CD4-positive, alpha-beta T cell treated with Interleukin-2 at 100 ng/mL for 4 hours (primary cell): ENCODE data around the gene SPTBN1.

Source experiments
- DNase-seq: peaks from one replicate; pipeline ENCODE4 v3.0.0-alpha.2; 2020; ENCODE audit warnings: low spot score

SPTBN1 gene

DNA sequence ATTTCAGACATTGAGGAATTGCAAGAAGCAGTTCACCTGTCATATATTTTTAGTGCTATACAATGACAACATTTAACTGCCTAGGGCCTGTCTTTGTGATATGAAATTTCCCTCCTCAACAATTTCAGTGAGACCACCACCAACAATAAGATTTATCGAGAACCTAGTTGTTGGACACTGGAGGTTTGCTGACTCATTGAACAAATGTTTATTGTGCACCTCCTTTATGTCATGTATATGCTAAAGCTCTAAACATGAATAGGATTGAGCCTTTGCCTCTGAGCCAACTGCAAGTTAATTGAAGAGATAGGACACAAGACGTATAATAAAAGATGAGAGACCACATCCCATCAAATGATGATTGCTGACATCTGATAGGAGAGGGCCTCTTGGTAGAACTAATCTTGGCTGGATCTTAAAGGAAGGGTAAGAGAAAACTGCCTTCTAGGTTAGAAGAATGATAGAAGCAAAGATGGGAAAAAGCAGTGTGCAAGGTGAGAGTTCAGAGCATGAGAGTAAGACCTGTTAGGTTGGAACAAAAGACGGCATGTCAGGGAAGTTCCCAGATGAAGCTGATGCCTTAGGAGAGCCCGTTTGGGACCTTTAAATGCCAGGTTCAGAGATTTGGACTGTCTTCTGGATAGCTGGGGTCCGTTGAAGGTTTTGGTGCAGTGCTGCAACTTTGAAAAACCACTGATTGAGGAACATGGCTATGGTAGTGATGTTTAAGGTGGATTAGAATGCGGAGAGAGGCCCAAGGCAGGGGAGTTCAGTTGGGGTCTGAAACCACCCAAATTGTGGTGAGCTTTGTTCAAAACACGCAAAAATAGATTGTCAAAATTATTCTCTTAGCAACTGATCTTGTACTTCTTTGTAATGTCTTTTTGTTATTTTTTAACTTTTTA, 134.3 kb downstream of the SPTBN1 start:
- DNase-seq = no peak

DNA sequence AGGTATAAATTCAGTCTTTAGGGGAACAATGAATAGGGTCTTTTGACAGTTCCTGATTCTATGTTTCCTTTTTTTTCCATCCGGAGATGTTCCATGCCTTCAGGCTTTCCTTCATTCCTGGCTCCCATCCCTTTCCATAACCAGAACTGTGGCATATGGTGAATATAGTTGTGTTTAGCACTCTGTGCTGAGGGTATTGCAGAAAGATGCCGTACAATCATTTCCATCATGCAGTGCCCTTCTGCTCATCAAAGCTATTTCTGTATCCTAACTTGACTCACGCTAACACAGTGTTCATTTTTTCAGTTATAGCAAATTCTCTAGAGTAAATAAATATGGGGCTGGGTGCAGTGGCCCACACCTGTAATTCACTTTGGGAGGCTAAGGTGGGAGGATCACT, 135.4 kb downstream of the SPTBN1 start:
- no peak for DNase-seq

DNA sequence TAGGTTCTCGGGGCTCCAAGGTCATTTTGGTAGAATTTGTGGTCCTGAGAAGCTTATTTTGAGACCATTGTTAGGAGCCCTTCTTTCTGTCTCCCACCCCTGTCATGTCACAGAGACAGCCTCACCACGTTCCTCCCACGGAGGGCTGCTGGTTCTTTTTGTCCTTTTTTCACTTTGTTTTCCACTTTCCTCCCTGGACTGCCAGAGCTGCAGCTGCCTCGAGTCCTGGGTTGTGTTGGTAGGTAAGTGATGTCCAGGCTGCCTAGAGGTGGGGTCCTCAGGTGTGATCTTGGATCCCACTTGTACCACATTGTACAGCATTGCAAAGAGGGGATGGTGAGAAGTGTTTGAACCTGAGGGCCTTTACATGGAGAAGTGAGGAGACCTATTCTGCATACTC, 137.1 kb downstream of the SPTBN1 start:
- DNase-seq = no peak

DNA sequence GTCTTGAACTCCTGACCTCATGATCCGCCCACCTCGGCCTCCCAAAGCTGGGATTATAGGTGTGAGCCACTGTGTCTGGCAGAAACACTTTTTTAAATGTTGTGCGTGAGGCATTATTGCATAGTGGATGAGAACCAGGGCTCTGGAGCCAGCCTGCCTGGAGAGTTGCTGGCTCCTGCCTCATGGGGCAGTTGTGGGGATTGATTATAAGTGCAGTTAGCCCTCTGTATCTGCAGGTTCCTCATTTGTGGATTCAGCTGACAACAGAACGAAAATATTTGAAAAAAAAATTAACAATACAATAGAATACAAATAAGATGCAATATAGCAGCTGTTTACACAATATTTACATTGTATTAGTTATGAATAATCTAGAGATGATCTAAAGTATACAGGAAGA, 137.9 kb downstream of the SPTBN1 start:
- no peak for DNase-seq

DNA sequence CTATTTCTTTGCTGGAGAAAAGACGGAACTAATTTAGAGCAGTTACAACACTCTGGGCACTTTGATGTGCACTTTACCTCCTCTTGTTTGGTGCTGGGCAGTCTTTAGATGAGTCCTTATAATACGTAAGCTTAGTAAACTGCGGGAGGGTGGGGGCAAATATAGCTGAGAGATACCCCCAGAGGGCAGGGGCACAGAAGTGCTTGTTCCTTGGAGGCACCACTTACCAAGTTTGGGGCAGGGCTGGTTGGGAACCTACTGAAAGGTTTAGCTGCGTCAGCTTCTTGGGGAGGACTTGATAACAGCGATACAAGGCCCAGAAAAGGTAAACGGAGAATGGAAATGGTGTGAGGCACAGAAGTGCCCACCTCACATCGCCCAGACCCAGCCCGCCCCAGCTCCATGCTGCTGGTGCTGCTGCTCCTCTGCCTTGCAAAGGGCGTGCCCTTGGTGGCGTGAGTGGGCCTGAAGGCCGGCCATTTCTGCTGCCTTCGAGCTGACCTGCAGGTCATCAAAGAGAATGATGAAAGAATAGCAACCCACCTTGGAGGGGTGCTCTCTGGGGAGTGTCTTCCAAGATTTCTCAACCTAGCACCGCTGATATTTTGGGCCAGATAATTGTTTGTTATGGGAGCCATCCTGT, 139.2 kb downstream of the SPTBN1 start:
- no peak for DNase-seq

DNA sequence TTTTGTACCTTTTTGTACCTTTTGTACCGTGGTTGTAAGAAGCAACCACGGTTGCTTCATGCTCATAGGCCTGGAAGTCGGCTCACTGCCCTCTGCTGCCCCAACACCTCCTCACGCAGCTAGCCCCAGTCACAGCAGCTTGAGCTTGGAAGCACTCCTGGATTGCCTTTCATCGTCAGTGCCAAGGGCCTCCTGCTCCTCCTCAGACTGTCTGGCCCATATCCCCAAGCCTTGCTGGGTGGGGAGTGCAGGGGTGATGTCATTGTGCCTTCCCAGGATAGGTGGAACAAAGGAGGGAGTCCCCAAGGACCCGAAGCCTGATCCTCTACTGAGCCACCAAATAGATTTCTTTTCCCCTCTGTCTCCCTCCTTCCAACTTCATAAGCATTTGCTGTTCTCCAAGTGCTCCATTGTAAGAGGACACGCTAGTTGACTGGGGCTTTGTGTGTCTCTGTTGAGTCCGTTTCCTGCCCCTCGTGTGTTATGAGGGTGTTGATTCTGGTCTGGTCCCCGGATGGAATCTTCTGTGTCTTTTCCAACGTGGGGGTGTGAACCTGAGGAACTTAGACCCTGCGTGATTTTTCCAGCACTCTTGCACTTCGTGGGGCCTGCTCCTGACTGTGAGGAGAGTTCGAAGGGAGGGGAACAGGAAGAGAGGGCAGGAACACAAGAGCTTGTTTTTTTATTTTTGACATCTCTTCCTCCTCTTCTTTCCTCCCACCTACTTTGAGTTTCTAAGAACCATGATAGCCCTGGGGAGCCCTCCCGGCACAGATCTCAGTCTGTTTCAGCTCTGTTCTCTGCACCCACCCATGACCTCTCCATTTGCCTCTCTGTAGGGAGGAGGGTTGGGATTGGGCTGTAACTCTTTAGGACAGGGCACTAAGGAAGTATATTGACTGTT, 140.1 kb downstream of the SPTBN1 start:
- DNase-seq = no peak

DNA sequence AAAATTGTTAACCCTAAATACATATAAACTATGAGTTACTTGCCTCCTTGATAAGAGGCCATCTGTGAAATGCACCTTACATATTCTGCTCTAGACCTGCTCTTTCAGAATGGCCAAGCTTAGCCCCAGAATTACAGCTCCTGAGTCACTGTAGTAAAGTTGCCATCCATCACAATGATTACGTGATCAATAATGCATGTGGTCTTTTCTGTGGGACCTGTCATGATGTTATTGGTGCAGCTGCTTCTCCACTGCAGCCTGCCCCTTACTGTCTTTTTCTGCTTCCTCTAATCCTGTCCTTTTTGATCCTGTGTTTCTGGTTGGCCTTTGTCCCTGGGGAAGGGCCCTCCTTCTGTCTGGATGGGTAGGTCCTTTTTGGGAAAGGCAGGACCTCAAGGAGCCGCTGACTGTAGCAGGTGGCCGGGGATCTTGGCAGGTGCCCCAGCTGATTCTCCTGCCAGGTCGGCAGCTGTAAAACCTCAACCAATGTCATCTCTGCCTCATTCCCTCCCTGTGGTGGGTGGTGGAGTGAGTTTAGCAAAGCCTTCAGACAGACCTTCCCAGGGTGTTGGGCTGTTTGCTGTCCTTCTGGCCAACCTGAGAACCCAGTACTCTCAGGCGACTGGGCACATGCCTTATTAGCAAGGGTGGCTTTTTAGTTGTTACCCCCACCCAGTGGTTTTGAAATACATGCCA, 141.2 kb downstream of the SPTBN1 start:
- no peak for DNase-seq

DNA sequence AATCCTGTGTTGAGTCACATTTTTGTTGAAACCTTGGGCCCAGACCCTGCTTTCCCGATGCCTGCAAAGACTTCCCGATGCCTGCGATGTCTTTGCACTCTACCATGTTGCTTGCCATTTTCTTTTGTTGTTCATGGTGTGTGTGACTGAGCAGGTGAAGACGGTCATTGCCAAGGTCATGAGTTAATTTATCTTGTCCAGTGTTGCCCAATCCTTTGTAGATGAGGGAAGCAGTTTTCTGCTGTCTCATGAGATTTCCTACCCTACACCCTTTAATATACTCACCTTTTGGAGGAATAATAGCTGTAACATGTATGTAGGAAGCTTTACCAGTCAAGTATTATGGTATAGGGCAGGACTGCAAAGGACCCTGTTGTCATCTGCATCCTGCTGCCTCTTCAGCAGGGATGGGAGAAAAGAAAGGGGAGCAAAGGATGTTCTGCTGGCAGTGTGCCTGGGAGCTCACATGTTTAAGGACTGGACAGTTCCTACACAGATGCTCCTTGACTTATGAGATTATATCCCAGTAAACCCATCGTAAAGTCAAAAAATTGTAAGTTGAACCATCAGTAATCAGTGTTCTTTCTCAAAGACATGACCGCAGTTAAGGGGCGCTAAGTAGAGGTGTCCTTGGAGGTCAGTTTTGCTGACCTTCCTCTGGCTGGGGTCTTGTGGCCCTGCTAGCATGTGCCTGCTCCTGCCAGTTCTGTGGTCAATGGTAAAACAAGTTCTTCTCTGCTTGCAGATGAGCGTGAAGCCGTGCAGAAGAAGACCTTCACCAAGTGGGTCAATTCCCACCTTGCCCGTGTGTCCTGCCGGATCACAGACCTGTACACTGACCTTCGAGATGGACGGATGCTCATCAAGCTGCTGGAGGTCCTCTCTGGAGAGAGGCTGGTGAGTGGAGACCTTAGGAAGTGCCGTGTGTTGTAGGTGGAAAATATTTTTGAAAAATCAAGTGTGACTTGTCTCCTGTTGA, 142.5 kb downstream of the SPTBN1 start:
- no peak for DNase-seq

DNA sequence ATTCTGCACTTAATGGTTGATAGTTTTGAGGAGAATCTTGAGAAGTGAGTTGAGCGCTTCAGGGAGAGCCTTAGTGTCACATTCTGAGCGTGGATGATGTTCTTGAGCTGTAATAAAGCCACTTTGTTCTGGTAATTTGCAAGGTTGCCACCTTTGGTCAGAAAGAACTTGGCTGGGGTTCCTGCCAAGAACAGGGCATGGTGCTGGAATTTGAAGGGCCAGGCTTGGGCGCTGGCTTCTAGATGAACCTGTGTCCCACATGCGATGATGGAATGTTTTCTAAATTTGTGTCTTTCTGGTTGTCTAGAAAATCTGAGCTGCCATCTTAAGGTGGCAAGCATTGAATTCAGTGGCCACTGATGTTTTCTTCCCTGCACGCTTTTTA, 143.2 kb downstream of the SPTBN1 start:
- no peak for DNase-seq

DNA sequence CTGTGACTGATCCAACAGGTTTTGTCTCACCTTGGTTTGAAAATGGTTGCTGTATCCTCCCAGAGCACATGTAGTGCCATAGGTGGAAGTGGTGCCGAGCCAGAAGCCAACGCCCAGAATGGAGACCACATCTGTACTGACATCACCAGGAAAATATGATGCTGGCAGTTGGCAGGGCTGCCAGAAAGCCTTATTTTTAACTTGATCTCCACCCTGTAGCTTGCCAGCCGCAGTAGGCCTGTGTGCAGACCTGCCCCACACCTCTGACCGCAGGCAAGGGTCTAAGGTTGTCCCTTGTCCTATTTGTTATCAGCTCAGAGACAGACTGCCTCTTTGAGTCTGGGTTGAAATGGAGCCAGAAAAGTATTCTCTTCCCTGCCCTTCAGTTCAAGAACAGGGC, 143.8 kb downstream of the SPTBN1 start:
- DNase-seq = no peak

DNA sequence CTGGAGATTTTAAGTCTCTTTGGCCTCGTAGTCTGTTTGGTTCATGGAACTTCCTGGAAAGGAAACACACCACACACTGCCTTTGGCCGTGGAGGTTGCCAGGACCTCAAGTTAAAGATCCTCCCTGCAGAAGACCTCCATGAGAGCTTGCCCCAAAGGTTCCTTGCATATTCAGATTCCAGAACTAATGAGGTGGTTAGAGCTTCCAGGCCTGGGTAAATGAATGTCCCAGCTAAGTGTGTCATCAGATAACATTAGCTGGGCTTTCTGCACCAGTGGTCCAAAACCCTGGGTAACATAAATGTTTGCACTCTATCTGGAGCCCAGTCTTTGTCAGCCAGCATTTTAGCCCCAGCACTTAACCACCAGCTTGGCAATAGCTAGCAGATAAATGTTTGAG, 145.2 kb downstream of the SPTBN1 start:
- DNase-seq = no peak

DNA sequence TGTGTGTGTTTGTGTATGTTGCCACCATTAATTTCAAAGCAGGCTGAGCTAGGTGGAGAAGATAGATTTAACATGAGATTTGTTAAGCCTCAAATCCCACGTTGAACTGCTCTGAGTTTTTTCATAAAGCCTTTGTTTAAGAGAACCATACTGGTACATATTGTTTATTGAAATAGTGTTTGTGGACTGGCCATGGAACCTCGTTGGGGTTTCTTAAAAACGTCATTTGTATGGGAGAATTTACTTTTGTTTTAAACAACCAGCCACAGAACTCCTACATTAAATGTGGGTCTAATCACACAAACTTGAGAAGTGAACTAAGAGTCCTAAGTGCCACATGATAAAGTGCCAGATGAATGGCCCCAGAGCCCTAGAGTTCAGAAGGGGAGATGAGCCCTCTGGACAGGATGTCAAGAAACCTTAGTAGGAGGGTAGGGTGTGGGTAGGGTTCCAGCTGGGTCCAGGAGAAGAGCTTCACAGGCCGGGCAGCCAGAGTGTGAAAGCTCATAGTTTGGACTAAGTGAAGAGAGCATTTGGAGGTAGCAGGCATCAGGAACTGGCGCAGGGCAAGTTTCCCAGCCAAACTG, 146.7 kb downstream of the SPTBN1 start:
- no peak for DNase-seq

DNA sequence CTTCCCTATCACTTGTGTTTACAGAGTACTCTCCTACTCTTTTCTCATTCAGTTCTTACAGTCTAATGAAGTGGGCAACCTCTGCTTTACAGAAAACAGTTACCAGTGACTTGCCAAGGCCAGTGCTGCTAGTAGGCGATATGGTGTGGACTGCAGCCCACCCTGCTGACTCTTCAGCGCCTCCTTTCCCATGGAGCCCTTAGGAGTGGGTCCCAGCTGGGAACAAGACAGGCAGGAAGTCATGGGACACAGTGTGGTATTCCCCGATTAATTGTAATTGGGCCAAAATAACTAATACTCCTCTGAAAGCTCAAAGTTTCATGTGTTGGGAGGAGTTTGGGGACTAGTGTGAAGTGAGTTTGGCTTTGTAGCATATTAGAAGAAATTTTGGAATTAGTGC, 147.2 kb downstream of the SPTBN1 start:
- no peak for DNase-seq

DNA sequence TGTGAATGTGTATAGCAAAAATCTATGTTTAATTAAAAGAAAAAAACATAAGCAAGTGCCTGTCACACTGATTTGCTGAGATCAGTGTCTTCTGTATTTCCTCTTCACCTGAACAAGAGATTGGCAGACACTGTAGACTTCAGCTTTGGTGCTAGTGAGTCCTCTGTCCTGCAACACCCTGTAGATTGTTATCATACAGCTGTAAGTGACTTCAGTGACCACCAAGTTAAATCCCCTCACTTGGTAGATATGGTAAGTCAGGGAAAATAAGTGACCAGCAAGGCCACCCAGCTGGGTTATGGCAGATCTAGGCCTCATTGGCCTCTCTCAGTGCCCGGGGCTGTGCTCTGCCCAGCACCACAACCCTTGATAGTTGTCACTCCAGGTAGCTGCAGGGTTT, 147.7 kb downstream of the SPTBN1 start:
- no peak for DNase-seq

DNA sequence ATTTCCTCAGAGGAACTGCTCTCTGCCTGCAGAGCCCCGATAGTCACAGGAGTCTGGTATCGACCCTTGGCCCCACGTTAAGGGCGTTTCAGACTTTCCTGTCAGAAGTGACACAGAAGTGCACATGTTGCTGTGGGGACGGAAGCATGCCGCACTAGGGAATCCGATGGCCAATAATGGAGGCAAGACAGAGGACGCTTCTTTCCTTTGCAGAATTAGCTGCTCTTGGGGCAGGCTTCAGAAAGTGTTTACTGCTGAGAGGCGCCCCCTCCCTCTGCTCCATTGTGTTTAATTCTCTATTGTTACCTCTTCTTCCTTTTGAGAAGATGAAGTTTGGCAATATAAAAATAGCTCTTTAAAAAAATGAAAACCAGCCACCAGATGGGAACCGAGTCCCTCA, 148.7 kb downstream of the SPTBN1 start:
- no peak for DNase-seq

DNA sequence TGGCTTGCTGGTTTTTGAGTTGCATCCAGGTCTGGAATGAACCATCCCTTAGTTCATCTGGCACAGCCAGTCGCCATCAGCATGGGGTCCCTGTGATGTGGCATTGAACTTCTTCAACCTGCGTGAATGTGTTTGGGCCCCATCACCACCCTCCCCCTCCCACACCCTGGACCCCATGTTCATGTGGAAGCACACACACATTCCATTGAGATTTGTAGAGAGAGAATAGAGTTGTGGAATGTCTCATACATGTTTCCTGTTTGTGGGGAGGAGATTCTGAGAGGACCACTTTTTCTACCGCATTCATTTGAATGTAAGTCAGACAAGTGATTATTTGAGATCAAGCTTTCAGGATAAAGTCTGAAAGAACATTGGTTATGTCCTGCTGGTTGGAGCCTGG, 149.7 kb downstream of the SPTBN1 start:
- DNase-seq = no peak

DNA sequence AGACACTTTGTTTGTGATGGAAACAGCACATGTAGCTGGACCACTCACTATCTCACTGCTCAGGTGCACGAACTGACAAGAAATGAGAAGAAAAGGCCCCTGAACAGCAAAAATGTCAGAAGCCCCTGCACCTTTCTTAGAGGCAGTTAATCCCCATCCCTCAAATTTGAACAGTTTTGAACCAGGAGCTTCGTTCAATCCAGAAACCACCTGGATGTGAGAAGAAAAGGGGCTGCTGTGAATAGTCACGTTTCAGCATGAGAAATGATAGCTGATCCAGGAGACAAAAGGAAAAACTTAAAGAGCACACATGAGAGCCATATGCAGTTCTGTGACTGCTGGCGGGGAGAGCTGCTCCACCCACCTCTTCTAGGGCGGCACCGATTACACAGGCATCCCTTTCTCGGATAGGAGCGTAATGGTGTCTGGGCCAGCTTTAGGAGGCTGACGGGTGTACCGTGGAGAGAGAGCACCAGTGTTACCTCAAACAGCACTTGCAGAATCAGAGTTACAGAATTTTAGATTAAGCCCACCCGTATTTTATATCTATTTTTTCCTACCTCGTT, 150.3 kb downstream of the SPTBN1 start:
- DNase-seq = no peak

DNA sequence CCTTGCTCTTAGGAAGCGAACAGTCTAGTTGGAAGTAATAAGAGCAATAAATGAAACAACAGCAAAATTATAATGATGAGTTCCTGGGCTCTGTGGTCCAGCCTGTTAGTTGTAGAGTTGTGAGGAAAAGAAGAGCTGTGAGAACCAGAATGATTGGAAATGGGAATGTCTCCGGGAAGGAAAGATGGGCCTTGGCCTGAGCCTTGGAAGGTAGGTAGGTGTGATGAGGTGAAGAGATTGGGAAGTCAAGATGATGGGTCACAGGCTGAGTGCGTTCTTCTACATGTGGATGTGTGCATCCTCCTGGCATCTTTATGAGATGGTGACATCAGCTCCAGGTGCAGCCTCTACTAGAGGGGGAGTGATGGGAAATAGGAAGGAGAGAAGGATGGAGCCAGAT, 152.1 kb downstream of the SPTBN1 start:
- DNase-seq = no peak

DNA sequence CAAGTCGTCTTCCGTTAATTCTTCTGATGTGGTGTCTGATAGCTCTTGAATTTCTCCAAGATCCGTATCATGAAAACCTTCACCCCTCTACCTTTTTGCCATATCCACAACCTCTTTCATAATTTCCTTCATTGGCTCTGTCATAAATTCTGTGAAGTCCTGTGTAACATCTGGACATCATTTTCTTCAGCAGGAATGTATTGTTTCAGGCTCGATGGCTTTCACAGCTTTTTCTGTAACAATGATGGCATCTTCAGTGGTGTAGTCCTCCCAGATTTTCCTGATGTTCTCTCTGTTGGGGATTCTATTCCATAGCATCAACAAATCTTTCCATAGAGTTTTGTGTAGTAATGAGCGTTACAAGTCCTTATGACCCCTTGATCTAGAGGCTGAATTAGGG, 153.1 kb downstream of the SPTBN1 start:
- DNase-seq = no peak

DNA sequence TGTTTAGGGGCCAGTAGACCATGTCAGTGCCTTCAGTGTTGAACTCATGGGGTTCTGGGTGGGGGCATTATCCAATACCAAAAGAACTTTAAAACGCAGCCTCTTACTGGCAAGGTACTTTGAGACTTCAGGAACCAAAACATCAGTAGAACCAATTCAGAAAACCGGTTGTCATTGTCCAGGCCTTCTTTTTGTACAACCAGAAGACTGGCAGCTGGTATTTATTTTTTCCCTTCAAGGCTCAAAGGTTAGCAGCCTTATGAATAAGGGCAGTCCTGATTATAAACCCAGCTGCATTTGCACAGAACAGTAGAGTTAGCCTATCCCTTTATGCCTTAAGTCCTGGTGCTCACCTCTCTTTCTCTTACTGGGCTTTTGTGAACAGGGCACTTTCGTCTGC, 153.5 kb downstream of the SPTBN1 start:
- no peak for DNase-seq
